NCI-H2171 treated with DMSO at 0.1 percent for 48 hours (cell line): ENCODE data around the gene PITPNC1.

Experiments used
- DNase-seq: peaks from one replicate; lab custom pipeline; 2025; lab: John Stamatoyannopoulos, UW

The PITPNC1 gene

DNA sequence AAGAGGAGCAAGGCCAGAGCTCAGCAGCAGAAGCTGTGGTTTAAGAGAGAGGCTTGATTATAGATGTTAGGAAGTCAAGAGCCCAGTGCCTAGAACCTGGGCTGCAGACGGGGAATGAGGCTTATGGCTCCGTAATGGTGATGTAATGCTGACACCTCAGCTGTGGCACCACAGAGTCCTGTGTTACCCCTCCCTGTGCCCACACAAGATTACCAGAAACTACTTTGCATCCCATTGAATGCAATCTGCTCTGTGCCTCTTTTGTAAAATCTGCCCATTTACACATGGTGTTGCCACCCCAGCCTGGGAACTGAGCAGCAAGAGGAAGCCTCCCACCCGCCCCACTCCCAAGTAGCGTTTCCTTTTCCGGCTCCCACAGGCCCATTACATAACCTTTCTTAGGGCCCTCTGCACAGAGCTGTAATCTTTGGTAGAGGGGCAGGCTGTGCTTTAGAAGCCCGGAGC is 57.0 kb downstream of the PITPNC1 start:
- no peak for DNase-seq

DNA sequence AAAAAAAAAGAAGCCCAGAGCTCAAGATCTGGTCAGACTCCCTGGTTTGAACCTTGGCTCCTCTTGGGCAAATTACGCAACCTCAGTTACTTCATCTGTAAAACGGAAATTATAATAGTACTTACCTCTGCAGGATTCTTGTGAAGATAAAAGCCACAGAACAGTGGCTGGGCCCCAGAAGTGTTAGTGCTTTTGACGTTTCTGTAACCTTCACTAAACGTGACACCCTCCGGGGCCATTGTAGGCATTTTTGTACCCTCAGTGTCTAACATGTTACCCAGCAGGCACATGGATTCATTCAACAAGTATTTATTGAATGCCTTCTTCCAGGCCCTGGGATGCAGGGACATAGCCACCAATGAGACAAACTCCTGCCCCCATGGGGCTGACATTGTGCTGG is 58.0 kb downstream of the PITPNC1 start:
- no peak for DNase-seq

DNA sequence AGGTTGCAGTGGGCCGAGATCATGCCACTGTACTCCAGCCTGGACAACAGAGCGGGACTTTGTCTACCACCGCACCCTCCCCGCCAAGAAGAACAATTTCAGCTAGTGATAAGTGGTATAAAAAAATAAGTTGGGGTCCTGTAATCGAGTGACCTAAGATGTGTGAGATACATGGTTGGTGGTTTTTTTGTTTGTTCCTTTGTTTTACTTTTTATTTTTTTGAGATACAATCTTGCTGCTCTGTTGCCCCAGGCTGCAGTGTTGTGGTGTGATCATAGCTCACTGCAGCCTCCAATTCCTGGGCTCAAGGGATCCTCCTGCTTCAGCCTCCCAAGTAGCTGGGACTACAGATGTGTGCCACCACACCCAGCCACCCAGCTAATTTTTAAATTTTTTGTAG is 58.7 kb downstream of the PITPNC1 start:
- DNase-seq = no peak

DNA sequence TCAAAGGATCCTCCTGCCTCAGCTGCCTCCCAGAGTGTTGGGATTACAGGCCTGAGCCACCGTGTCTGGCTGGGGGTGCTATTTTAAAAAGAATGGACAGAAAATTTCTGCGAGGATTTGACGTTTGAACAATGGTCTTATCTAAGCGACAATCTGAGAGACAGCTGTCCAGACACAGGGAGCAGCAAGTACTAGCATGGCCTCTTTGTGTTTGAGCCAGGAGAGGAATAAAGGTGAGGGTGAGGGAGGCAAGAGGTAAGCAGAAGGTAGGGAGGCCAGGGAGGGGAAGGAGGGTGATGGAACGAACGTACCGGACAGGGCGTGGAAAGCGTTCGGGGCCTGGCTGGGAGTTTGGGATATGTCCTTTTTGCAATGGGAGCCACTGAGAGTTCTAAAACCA is 59.2 kb downstream of the PITPNC1 start:
- no peak for DNase-seq

DNA sequence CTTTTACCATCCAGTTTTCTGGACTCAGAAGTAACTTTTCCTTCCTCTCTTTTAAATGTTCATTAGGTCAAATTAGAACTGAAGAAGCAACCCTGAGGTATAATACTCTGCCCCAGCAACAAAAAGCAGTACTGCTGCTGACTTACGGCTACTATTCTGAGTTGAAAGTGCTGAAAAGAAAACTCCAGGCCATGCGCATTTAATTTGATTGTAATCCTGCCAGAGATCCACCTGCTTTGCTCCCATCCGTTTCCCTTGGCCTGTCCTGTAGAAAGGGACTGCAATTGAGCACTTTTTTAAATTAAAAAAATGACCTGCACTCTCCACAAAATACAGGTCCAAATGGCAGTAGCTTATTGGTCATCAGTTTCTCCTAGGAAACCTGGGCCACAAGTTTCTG is 61.6 kb downstream of the PITPNC1 start:
- no peak for DNase-seq

DNA sequence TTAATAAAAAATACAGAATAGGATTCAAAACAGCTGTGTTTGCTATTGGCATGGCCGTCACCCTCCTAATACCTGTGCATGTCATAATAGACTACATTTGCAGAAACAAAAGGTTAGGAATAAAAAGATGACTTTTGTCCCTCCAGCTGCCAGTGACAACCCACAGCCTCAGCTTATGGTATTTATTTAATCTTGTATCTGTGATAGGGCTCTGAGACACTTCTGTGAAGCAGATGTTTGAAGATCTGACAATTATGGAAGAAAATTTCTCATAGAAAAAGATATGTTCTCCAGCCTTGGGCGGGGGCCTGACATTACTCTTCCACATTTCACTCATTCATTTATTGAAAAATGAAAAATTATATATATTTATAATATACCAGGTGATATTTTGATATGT is 62.2 kb downstream of the PITPNC1 start:
- DNase-seq = no peak

DNA sequence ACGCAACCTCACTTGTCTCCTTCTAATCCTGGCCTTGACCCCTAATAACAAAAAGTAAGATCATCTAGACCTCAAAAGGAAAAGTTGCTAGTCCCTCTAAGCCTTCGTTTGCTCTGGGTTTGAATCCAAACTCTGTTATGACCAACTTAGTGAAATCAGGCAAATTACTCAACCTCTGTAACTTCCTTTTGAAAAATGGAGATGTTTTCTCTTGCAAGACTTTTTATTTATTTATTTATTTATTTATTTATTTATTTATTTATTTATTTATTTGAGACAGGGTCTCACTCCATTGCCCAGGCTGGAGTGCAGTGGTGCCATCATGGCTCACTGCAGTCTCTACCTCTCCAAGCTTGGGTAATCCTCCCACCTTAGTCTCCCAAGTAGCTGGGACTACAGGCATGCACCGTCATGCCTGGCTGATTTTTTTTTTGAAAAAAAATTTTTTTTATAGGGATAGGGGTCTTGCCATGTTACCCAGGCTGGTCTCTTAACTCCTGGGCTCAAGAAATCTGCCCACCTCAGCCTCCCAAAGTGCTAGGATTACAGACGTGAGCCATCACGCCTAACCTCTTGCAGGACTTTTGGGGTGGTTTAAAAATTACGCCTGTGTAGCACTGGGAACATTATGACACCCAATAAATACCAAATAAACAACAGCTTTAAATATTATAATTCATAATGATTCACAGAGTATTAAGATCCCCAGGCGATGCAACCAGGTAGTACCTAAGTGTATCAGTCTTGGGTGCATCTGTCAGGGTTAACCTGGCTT is 63.4 kb downstream of the PITPNC1 start:
- no peak for DNase-seq

DNA sequence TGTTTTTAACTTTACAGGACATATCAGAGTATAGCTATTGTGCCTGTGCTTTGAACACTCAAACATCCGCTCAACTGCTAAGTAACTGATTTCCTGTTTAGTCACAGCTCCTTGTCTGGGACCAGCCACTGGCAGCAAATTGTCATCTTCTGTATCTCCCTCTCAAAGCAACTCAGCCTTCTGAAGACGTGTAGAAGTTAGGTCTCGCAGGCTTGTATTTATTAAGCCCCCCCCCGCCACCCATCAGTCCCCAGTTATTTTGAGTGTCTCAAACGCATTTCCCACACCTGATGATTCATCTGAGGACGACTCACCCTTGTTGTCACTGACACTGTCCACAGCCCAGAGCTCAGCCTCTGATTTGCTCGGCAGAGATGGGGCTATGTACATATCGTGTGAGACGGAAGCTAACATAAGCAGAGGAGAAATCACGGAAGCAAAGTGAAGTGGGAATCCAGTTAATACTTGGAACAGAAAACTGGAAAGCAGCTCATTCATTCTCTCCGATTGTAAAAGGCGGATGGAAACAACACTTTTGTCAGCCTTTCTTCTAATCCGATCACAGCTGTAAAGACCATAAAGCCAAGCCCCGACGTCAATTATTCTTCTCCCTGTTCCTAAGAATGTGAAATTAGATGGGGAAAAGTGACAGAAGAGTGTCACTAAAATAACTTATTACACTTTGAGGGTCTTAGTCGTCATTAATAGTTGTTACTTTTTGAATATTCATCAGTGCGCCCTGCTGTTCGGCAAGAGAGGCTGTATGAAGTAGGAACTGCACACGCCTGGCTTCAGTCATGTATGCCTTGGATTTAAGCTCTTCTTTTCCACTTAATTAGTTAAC is 64.2 kb downstream of the PITPNC1 start:
- no peak for DNase-seq

DNA sequence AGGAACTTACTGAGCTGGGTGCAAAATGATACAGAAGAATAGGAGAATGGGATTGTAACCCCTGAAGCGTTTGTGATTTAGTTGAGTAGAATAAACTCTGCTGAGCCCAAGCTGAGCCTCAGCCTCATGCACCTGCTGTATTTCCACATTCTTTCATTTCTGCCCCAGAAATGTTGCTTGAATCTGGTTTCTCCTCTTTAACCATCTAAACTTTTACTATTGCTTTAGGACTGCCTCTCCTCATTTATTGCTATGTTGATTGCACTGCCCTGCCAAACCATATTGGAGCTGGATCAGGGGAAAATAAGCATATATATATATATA is 64.8 kb downstream of the PITPNC1 start:
- no peak for DNase-seq

DNA sequence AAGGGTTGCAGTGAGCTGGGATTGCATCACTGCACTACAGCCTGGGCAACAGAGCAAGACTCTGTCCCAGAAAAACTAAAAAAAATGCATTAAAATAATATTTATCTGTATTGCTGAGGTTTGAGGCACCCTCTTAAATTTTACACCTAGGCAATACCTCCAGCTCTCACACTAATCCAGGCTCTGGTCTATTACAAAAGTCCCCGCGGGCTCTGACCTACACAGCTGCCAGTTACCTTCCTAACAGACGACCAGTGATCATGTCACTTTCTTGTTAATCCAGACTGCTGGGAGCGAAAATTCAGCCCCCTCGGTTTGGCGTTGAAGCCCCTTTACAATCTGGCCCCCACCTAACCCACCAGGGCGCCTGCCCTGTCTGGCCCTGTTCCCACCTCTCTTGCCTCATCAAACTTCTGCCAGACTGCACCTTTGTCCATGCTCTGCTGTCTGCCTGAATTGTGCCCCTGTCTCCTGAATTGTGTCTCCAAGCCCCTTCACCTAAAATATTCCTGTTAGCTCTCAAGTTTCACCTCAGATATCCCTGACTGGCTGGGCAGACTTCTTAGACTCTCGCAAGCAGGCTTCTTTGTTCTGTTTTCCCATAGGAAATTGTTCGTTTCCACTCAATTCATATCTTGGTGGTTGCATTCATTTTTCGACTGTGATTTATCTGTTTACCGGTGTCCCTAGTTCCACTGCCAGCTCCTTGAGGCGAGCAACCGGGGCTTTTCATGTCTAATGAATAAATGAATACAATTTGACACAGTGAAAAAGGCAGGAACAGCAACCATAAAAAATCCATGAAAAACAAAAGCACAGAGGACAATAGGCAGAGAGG is 65.9 kb downstream of the PITPNC1 start:
- DNase-seq = no peak

DNA sequence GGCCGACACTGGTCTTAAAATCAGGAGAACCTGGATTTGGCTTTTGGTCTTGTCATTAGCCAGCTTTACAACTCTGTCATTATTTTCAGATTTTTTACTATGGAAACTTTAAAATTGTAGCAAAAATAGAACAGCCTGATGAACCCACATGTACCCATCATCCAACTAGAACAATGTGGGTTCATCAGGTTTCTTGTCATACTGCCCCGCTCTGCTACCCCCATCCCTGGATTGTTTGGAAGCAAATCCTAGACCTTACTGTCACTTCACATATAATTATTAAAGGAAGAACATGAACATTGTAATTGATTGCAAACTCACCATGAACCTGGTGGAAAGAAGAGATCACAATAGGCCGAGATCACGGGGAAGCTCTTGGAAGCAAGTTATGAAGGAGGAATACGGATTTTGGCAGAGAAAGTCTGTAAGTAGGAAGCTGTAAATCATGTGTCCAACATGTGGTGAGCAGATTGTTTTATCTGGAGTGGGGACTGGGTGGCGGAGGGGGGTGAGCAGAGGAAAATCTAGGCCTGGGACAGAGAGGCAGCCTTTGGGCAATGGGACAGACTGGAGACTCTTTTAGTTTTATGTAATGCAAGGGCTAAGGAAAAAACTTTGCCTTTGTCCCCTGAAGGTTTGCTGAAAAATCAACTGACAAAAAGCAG is 67.0 kb downstream of the PITPNC1 start:
- DNase-seq = no peak

DNA sequence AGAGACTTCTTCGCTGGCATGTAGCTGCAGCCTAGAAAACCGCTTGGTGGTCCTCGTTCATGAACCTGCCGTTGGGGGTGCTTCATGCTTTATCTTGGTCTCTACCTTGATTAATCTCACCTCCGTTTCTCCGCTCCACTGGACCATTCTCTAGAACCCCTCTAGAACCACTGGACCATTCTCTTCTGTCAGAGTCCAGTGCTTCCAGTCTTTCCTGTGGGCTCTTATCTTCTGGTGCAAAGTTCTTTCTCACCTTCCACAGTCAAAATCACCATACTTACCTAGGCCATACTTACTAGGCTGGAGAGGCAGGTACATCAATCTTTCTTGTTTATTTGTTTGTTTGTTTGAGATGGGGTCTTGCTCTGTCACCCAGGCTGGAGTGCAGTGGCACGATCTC is 71.4 kb downstream of the PITPNC1 start:
- DNase-seq = no peak

DNA sequence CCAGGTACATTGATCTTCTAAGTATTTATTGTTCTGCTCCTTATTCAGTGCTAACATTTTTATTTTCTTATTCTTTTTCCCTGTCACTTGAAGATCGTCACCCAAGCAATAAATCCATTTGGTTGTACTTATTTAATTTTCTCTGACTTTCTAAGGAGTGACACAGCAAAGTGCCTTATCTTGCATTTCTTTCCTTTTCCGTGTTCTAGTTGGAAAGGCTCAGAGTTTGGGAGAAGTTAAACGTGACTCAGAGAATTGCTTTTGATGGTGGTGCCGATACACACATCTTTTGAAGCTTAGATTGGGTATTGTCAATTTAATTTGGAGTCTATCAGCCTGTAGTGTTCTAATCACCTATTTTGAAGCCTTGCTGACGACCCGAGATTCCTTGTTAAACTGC is 72.0 kb downstream of the PITPNC1 start:
- DNase-seq = no peak

DNA sequence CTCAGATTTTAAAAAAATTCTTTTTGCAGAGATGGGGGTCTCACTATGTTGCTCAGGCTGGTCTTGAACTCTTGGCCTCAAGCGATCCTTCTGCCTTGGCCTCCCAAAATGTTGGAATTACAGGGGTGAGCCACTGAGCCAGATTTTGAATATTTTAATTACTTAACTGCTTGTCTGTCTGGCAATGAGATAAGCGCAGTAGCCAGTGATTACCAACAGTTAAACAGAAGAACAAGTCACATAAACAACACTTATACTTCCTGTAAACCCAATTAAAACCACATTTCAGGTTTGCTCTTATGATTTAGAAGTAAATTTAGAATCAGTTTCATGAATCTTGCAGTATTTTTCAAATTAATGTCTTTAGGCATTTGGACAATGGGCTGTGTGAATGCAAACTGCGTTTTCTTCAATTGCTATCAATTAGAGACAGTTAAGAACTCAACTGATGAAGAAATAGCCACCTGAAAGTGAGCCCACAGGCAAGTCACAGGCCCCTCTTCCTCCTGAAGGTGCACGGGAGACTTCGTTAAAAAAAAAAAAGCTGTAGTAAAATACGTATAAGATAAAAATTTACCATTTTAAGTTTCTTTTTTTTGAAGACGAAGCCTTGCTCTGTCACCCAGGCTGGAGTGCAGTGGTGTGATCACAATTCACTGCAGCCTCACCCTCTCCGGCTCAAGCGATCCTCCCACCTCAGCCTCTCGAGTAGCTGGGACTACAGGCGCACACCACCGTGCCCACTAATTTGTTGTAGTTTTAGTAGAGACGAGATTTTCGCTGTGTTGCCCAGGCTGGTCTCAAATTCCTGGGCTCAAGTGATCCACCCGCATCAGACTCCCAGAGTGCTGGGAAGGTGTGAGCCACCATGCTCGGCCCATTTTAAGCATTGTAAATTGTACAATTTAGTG is 73.0 kb downstream of the PITPNC1 start:
- DNase-seq = no peak

DNA sequence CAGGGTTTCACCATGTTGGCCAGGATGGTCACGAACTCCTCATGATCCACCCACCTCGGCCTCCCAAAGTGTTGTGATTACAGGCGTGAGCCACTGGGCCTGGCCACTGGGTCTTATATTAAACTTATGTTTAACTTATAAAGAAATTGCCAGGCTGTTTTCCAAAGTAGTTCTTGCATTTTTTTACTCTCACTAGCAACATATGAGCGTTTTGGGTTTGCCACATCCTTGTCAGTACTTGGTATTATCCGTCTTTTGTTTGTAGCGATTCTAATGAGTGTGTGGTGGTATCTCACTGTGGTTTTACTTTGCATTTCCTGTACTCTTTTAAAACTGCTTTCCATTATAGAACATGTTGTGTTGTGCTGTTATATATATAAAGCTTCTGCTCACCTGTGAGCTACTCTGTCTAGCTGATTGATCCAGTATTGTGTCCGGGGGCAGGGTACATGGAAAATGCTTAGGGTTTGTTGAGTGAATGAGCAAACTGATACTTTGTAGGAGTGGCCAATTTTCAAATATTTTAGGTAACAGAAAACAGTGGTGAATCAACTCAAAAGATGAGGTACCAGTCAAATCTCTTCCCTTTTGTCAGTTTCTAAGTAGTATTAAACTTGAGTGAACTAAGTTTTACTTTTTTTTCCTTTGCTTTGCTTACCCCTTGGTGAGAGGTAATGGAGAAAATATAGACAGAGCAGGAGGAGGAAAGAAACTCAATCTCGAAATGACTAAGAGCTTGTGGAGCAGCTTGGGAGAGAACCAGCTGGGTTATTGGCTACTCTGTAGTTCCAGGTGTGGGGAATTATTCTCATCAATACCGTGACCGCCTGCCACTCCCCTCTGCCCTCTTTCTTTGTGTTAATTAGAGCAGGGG is 75.8 kb downstream of the PITPNC1 start:
- DNase-seq = no peak

DNA sequence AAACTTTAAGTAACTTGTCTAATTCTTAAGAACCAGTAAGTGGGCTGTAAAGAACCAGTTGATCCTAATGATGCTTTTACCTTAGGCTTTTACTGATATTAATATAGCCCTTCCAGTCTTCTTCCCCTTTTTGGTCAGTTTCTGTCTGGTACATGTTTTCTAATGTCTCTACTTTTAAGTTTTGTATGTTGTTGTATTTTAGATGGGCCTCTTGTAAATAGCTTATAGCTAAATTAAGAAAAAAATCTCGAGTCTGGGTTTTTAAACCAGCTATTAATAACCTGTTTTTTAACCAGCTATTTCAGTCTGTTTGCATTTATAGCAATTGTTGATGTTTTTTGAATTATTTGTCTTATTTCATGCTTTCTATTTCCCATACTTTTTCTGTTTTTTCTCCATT is 79.0 kb downstream of the PITPNC1 start:
- no peak for DNase-seq

DNA sequence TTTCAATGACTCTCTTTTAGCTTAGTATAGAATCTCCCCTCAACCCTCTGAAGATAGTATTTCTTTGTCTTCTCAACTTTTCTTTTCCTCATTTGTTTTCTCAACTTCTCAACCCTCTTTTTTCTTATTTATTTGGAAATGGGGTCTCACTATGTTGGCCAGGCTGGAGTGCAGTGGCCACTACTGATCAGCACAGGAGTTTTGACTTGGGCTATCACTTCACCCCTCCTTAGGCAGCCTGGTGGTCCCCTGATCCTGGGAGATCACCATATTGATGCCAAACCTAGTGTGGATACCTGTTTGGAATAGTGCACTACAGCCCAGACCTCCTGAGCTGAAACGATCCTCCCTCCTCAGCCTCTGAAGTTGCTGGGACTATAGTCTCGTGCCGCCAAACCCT is 79.8 kb downstream of the PITPNC1 start:
- no peak for DNase-seq

DNA sequence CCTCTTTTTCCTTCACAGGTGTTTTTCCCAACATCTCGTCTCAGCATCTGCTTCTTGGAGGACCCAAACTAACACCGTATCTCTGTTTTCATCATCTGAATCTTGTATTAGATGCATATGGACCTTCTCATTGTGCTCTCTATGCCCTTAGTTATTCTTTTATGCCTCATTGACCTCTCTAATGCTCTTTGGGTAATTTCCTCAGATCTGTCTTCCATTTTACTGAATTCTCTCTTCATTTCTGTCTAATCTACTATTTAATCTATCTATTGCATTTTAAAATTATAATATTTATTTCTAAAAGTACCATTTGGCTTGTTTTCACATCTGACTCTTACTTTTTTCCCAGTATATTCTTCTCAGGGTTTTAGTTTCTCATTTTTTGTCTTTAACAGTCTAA is 81.1 kb downstream of the PITPNC1 start:
- no peak for DNase-seq

DNA sequence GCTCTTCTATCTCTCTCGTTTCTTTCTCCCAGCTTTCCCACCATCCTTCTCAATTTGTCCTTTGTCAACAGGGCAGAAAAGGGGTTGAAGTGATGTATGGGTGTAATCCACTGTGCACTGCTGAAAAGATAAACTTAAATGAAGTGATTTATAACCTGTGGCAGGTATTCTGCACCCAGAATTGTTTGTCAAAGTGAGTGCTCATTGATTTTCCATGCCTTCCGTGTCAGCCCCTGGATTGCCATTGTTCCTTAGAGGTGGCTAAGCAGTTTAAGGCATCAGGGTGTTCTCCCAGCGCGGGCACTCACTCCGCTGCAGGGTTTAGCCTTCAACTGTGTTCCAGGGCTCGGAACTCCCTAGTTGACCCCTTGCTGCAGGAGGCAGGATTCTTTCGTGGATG is 82.9 kb downstream of the PITPNC1 start:
- DNase-seq = no peak

DNA sequence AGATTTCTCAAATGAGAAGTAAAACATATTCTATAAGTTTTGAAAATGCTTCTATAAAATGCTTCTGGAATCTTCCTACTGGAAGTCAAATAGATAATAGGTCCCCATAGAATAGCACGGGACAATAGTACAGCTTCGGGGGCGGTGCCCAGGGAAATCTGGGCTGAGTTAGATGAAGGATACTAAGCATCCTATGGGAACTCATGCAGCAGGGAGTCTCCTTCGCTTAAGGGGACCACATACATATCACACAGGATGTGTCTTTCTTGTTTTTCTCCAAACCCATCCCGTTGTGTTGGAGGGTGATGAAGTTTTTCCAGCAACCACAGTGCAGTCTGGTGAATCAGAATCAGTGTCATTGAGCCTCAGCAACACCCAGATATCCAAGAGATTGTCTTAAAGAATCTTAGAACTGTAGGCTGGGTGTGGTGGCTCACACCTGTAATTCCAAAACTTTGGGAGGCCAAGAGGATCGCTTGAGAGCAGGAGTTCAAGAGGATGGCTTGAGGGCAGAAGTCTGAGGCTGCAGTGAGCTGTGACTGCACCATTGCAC is 84.2 kb downstream of the PITPNC1 start:
- no peak for DNase-seq
